Stomach (tissue), 9 donors: ENCODE results near the gene NCS1. TPM values are rescaled to one million over a fixed set of nuclear protein-coding genes. Genes with fewer than 3 reads are reported as not detected.
A peak's percentile ranks its signal among the peaks of the same experiment; 100 is the strongest.

Source experiments
- DNase-seq, 2 donors: peaks; one replicate each; pipeline versions ENCODE4 v3.0.0 to v3.0.0-alpha.2; 2013 to 2019
- H3K27ac ChIP-seq, 5 donors: fragments of 200-600 bp in 4 of 5; sonication (generic) in 4 of 5; one replicate each; pipeline ENCODE4 v1.5.1; 2013 to 2019; ENCODE audit warnings: mild to moderate bottlenecking in 1 of 5, moderate library complexity in 1 of 5
- H3K27me3 ChIP-seq, 3 donors: fragments of 200-600 bp; sonication (generic); one replicate each; pipeline ENCODE4 v1.5.1; 2017 to 2019; ENCODE audit warnings: mixed run types in 1 of 3
- H3K36me3 ChIP-seq, 4 donors: fragments of 200-600 bp; sonication (generic); 1 replicate in 3 of 4; 2 replicates in 1 of 4; pipeline ENCODE4 v1.5.1; 2016 to 2019
- H3K4me1 ChIP-seq, 4 donors: fragments of 200-600 bp; sonication (generic); one replicate each; pipeline ENCODE4 v1.5.1; 2016 to 2019
- H3K4me3 ChIP-seq, 4 donors: fragments of 200-600 bp; sonication (generic) in 3 of 4; one replicate each; pipeline ENCODE4 v1.5.1; 2016 to 2019; ENCODE audit warnings: mild to moderate bottlenecking in 1 of 4
- H3K9me3 ChIP-seq, 4 donors: fragments of 200-600 bp; sonication (generic); one replicate each; pipeline ENCODE4 v1.5.1; 2016 to 2019
- CTCF ChIP-seq, 7 experiments: fragments of 450-650 bp in 4 of 7; fragments of 200-600 bp in 3 of 7; sonication (generic) in 3 of 7; IDR thresholded peaks; one replicate each; pipeline ENCODE4 v1.5.1; 2016 to 2019; ENCODE audit warnings: antibody characterized with exemption in 7 of 7, control low read depth in 2 of 7, mild to moderate bottlenecking in 1 of 7
- EP300 ChIP-seq: sonication (generic); formaldehyde crosslinking; IDR thresholded peaks from one replicate; pipeline ENCODE4 v1.6.1; 2017; ENCODE audit warnings: antibody characterized with exemption
- POLR2A ChIP-seq, 4 donors: fragments of 450-650 bp; IDR thresholded peaks; one replicate each; pipeline ENCODE4 v1.6.1; 2016; ENCODE audit warnings: antibody characterized with exemption in 4 of 4, control low read depth in 2 of 4, mild to moderate bottlenecking in 1 of 4, moderate library complexity in 1 of 4
- POLR2AphosphoS5 ChIP-seq, 3 donors: sonication (generic); formaldehyde crosslinking; IDR thresholded peaks; one replicate each; pipeline ENCODE4 v1.6.1; 2016; ENCODE audit warnings: antibody characterized with exemption in 3 of 3
- WGBS, 5 donors: extraction: QIAGEN DNeasy Blood & Tissue Kit in 3 of 5; methylation state at CpG; one replicate each; pipeline versions ENCODE4 v1.1.5 to v1.1.7; 2013 to 2018; 5-methylcytosine and 5-hydroxymethylcytosine counted together
- intact Hi-C: fragments of 100-400 bp; cut with DNase I; formaldehyde crosslinking; loops from one replicate; pipeline ENCODE4 v1.15.1; 2023; ENCODE audit warnings: low total_unique reads
- polyA plus RNA-seq, 3 donors: library from polyadenylated mRNA; stranded (reverse); fragments of 200-250 nt; gene quantifications; one replicate each; pipeline ENCODE4 v1.2.3, GENCODE V29; 2013
- total RNA-seq, 5 donors: library from RNA; depleted of rRNA; stranded (reverse); fragments of >200 nt; gene quantifications; one replicate each; pipeline versions ENCODE4 v1.1.0 to v1.2.3, GENCODE V29; 2014 to 2016
- donor health status: healthy with polysubstance abuse.
- donor health status: Bipolar disorder and iron deficiency.
- donor health status: healthy.

The NCS1 gene
- total and polyA plus RNA-seq, 8 donors, result 3.2 to 50.0 (median 16.6) TPM

DNA sequence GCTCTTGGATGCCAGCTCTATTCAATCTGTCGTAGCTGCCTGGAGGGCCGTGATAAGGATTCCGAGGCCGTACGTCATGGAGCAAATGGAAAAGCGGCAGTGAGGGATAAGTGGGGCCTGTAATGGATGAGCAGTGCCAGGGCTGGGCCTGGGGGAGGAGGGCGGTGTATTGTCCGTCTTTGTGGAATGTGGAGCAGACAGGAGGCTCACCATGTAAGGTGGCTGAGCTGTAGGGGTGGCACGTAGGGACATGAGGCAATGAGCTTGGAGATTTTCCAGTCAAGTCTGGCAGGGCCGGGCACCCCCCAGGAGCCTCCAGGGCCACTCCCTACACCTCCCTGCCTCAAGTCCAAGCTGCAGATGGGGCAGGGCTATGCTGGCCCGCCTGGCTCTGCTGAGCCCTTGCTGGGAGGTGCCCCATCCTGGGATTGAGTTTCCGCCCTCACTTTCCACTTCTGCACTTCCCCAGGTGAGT lies 29.2 kb downstream of the NCS1 start:
- TF ChIP-seq EP300, result peak; percentile 77
- no peak for TF ChIP-seq POLR2A (IDR thresholded peaks at IDR 0.05)
- no peak for TF ChIP-seq CTCF (IDR thresholded peaks at IDR 0.05)
- peak in 2 of 3 donors; percentile 14 to 67 for TF ChIP-seq POLR2AphosphoS5 (IDR thresholded peaks at IDR 0.05)
- Histone ChIP-seq H3K4me1 (peaks cover 0 to 49% (median 20%) of the 10 kb centered on the region in 4 donors), H3K36me3 (no peaks in the 10 kb centered on the region), H3K27ac (peak overlapping the region in 3 of 5 donors; percentile 72 to 90 (median 81)), H3K4me3 (no peak overlapping the region), H3K9me3 (no peaks in the 10 kb centered on the region), H3K27me3 (no peaks in the 10 kb centered on the region)
- intact Hi-C loops, result no loop called here
- 74 to 91% (median 80%) methylated on average over 11 to 12 of the region's 12 CpGs for WGBS, 5 donors
- DNase-seq, result peak in 1 of 2 donors; percentile 55

GRCh38 chr9:130201974-130202373 lies 29.8 kb downstream of the NCS1 start:
- DNase-seq, result no peak
- Histone ChIP-seq H3K4me3 (no peak overlapping the region), H3K36me3 (no peaks in the 10 kb centered on the region), H3K9me3 (no peaks in the 10 kb centered on the region), H3K27ac (peak overlapping the region in 3 of 5 donors; percentile 51 to 90 (median 81)), H3K27me3 (no peaks in the 10 kb centered on the region), H3K4me1 (peaks cover 0 to 43% (median 17%) of the 10 kb centered on the region in 4 donors)
- TF ChIP-seq EP300 (no peak), CTCF (IDR thresholded peaks at IDR 0.05) (no peak)
- WGBS, 5 donors, result 67 to 74% (median 70%) methylated on average over 8 of the region's 8 CpGs
- intact Hi-C loops, result no loop called here

DNA sequence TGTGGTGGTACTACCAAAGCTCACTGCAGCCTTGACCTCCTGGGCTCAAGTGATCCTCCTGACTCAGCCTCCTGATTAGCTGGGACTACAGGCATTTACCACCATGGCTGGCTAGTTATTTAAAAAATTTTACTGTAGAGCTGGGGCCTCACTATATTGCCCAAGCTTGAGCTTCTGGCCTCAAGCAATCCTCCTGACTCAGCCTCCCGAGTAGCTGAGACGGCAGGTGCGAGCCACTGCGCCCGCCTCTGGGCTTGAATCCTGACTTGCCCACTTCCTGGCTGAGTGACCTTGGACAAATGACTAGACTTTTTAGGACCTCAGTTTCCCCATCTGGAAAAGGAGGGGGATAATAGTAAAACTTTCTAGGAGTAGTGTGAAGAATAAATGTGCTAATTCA lies 32.1 kb downstream of the NCS1 start:
- Histone ChIP-seq H3K4me3 (no peak overlapping the region), H3K4me1 (peaks cover 0 to 43% (median 11%) of the 10 kb centered on the region in 4 donors), H3K36me3 (no peaks in the 10 kb centered on the region), H3K9me3 (no peaks in the 10 kb centered on the region), H3K27me3 (no peaks in the 10 kb centered on the region), H3K27ac (no peak overlapping the region)
- TF ChIP-seq CTCF (IDR thresholded peaks at IDR 0.05), result no peak
- TF ChIP-seq POLR2AphosphoS5 (IDR thresholded peaks at IDR 0.05), result no peak
- no peak for TF ChIP-seq EP300
- no peak for TF ChIP-seq POLR2A (IDR thresholded peaks at IDR 0.05)
- intact Hi-C loops, result no loop called here
- no peak for DNase-seq
- WGBS, 5 donors, result 93 to 99% (median 97%) methylated on average over 5 of the region's 5 CpGs

DNA sequence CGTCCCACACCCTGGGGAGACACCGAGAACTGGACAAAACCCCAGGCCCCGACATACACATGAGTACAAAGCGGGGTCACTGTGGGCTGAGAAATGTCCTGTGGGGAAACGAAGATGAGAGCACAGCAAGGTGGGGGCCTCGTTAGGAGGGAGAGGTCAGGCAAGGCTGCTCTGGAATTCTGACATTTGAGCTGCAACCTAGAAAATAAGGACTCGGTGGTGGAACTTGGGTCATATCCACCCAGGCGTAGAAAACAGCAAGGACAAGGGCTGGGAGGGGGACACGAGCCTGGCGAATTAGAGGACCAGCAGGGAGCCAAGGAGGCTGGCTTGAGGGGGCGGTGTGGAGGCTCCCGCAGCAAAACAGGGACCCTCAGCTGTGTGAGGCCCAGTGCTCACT lies 32.8 kb downstream of the NCS1 start:
- Histone ChIP-seq H3K4me3 (no peak overlapping the region), H3K4me1 (peaks cover 0 to 45% (median 8%) of the 10 kb centered on the region in 4 donors), H3K36me3 (no peaks in the 10 kb centered on the region), H3K27ac (peak overlapping the region in 1 of 5 donors; percentile 82), H3K27me3 (no peaks in the 10 kb centered on the region), H3K9me3 (no peaks in the 10 kb centered on the region)
- intact Hi-C loops, result no loop called here
- 79 to 84% (median 82%) methylated on average over 12 of the region's 12 CpGs for WGBS, 5 donors
- TF ChIP-seq EP300 (no peak), CTCF (IDR thresholded peaks at IDR 0.05) (no peak), POLR2A (IDR thresholded peaks at IDR 0.05) (no peak), POLR2AphosphoS5 (IDR thresholded peaks at IDR 0.05) (no peak)
- DNase-seq, result no peak
